Measurements from ENCODE around the gene HCN2. TPM values are rescaled to one million over a fixed set of nuclear protein-coding genes. Genes with fewer than 3 reads are reported as not detected.
A peak's percentile ranks its signal among the peaks of the same experiment; 100 is the strongest.

Gene HCN2
- total and polyA plus RNA-seq, 10 of the 15 experiments (the other 5 are each of a cell fraction or from before 2014, with no cell fraction given), result 0.01 to 0.54 (median 0.08) TPM; not detected in 4

- peak; percentile 31; the same call in 1 of the 2 replicates for TF ChIP-seq MLLT1 (IDR thresholded peaks at IDR 0.05)
- TF ChIP-seq ETV6 (conservative IDR thresholded peaks at IDR 0.05 in 1 of 2, IDR thresholded peaks at IDR 0.05 in 1 of 2; ENCODE audit: borderline replicate concordance in 1 of 2, low read depth in 1 of 2), result no peak
- no peak for TF ChIP-seq JUND (IDR thresholded peaks at IDR 0.05; ENCODE audit: low read depth, low read length)
- no peak for TF ChIP-seq SKIL (IDR thresholded peaks at IDR 0.05; ENCODE audit: low read depth, poor library complexity, severe bottlenecking)
- TF ChIP-seq ZZZ3 (IDR thresholded peaks at IDR 0.05; ENCODE audit: control insufficient read depth, insufficient read length, low read depth), result no peak
- TF ChIP-seq BCLAF1 (IDR thresholded peaks at IDR 0.05), result no peak
- TF ChIP-seq SMARCA5 (IDR thresholded peaks at IDR 0.05), result 0 out of 2 replicates have a peak, but pooled peaks have one; percentile 25
- 0 out of 2 replicates have a peak, but pooled peaks have one; percentile 10 for TF ChIP-seq CREM (IDR thresholded peaks at IDR 0.05; ENCODE audit: low read depth)
- TF ChIP-seq MEF2B (IDR thresholded peaks at IDR 0.05; ENCODE audit: partially characterized antibody, poor library complexity, severe bottlenecking), result peak; percentile 61
- TF ChIP-seq SUPT20H (IDR thresholded peaks at IDR 0.05; ENCODE audit: borderline replicate concordance, control insufficient read depth, low read depth, low read length), result no peak
- TF ChIP-seq BHLHE40 (IDR thresholded peaks at IDR 0.05; ENCODE audit: borderline replicate concordance in 1 of 2, low read depth in 2 of 2, low read length in 1 of 2), result no peak
- TF ChIP-seq NR2C1 (IDR thresholded peaks at IDR 0.05), result peak; percentile 71
- 0 out of 2 replicates have a peak, but pooled peaks have one; percentile 35 for TF ChIP-seq ELK1 (IDR thresholded peaks at IDR 0.05; ENCODE audit: low read depth, low read length)
- TF ChIP-seq NBN (IDR thresholded peaks at IDR 0.05), result 0 out of 2 replicates have a peak, but pooled peaks have one; percentile 39
- TF ChIP-seq ZNF622 (IDR thresholded peaks at IDR 0.05), result no peak
- no peak for TF ChIP-seq BCL3 (IDR thresholded peaks at IDR 0.05; ENCODE audit: borderline replicate concordance, insufficient read depth, low read depth, low read length, poor library complexity, severe bottlenecking)
- TF ChIP-seq MTA3 (IDR thresholded peaks at IDR 0.05; ENCODE audit: borderline replicate concordance, low read length), result no peak
- TF ChIP-seq SREBF2 (IDR thresholded peaks at IDR 0.05; ENCODE audit: low read length), result no peak
- TF ChIP-seq SRF (IDR thresholded peaks at IDR 0.05; ENCODE audit: low read depth in 2 of 2, low read length in 2 of 2), result peak; percentile 52 to 80; a peak in 3 of 4 replicates
Observed at GRCh38 chr19:610801-611480, 21.3 kb downstream of the HCN2 start (continued).
